Effector memory CD8-positive, alpha-beta T cell (primary cell): ENCODE results near the gene WNT4.

ENCODE experiments used
- ATAC-seq: fragments of 150-1000 bp; cut with Tn5 transposase; replicated peaks from 2 replicates; pipeline ENCODE4 v1.10.0; 2021; ENCODE audit warnings: mild to moderate bottlenecking, moderate library complexity
- DNase-seq, 3 experiments: peaks; one replicate each; pipeline ENCODE4 v3.0.0; 2021
- H3K27ac Mint-ChIP-seq, 2 donors: one replicate each; pipeline ENCODE4 v1.8.0; 2022; ENCODE audit warnings: mild to moderate bottlenecking in 2 of 2, mixed read lengths in 2 of 2, moderate library complexity in 2 of 2
- H3K27me3 Mint-ChIP-seq, 2 donors: one replicate each; pipeline ENCODE4 v1.8.0; 2022; ENCODE audit warnings: mixed read lengths in 2 of 2
- H3K36me3 Mint-ChIP-seq: one replicate; pipeline ENCODE4 v1.8.0; 2022; ENCODE audit warnings: mild to moderate bottlenecking, moderate library complexity, mixed read lengths; ENCODE audit not compliant: insufficient read depth
- H3K4me1 Mint-ChIP-seq, 2 donors: one replicate each; pipeline ENCODE4 v1.8.0; 2022; ENCODE audit warnings: low read depth in 2 of 2, mixed read lengths in 2 of 2
- H3K4me3 Mint-ChIP-seq, 2 donors: one replicate each; pipeline ENCODE4 v1.8.0; 2022; ENCODE audit warnings: mild to moderate bottlenecking in 2 of 2, mixed read lengths in 2 of 2, moderate library complexity in 2 of 2
- H3K9me3 Mint-ChIP-seq, 2 donors: one replicate each; pipeline ENCODE4 v1.8.0; 2022; ENCODE audit warnings: mixed read lengths in 2 of 2

WNT4 gene

GRCh38 chr1:22174446-22175220 is 31.7 kb upstream of the WNT4 start:
- no peak overlapping the region for H3K4me3 Mint-ChIP-seq
- no peak overlapping the region for H3K27ac Mint-ChIP-seq
- H3K27me3 Mint-ChIP-seq: peaks cover 21% of the 10 kb centered on the region in 2 donors
- H3K9me3 Mint-ChIP-seq: no peaks in the 10 kb centered on the region
- DNase-seq: no peak
- H3K36me3 Mint-ChIP-seq: no peaks in the 10 kb centered on the region
- no peak for ATAC-seq
- peaks cover 2 to 4% of the 10 kb centered on the region in 2 donors for H3K4me1 Mint-ChIP-seq

DNA sequence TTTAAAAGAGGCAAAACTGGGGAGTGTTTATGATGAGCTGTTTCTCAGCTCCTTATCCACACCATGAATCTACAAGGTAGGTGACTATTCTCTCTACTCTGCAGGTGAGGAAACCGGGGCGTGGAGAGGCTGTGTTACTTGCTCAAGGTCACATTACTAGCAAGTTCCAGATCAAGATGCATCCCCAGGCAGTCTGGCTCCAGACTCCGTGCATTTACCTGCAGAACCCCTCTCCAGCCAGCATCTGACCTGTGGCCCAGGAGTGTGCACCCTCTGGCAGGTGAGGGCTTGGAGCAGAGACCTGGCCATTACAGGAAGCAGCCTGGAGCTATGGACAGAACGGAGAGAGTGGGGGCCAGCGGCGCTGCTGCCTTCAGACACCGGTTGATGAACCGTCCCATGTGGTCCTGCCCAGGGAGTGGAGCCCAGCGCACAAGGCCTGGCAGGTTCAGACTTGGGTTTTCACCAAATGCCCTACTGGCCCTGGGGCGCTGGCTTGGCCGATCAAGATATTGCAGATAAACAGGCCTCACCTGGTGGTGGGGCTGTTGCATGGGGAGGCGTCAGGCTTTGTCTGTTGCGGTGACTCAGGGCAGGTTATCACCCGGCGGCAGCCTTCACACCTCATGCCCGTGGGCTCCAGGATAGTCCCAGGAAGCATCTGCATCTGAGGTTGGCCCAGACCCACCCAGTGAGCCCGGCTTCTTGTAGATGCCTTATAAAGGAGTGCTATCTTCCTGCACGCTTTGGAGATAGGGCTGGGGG is 29.2 kb upstream of the WNT4 start:
- H3K27me3 Mint-ChIP-seq: peaks cover 19 to 25% of the 10 kb centered on the region in 2 donors
- no peak overlapping the region for H3K4me3 Mint-ChIP-seq
- peaks cover 4% of the 10 kb centered on the region in 2 donors for H3K4me1 Mint-ChIP-seq
- ATAC-seq (no peak), DNase-seq (no peak)
- H3K36me3 Mint-ChIP-seq: no peaks in the 10 kb centered on the region
- H3K27ac Mint-ChIP-seq: no peak overlapping the region
- no peaks in the 10 kb centered on the region for H3K9me3 Mint-ChIP-seq

DNA sequence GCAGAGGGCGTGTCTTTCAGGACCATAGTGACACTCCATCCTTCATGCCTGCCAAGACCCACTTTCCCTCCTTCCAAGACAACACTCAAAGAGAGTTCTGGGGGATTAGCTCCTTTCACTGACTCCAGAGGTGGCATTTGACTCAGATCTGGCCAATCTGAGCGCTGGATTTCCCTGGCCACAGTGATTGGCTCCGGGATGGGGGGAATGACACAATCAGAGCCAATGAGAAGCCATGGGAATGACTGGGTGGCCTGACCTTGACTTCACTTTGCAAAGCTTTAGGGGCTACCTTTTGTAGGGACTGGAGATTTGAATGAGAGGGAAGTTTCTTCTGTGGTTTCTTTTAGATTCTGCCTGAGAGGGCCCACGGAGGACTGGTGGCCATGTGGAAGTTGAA is 26.9 kb upstream of the WNT4 start:
- Mint-ChIP-seq H3K4me1 (peaks cover 0 to 2% of the 10 kb centered on the region in 2 donors), H3K9me3 (no peaks in the 10 kb centered on the region), H3K27ac (no peak overlapping the region), H3K36me3 (no peaks in the 10 kb centered on the region), H3K27me3 (peaks cover 7 to 18% of the 10 kb centered on the region in 2 donors), H3K4me3 (no peak overlapping the region)
- ATAC-seq (no peak), DNase-seq (no peak)

- H3K36me3 Mint-ChIP-seq: no peaks in the 10 kb centered on the region
- peaks cover 0 to 7% of the 10 kb centered on the region in 2 donors for H3K27me3 Mint-ChIP-seq
- H3K4me1 Mint-ChIP-seq: peaks cover 0 to 2% of the 10 kb centered on the region in 2 donors
- H3K9me3 Mint-ChIP-seq: no peaks in the 10 kb centered on the region
- DNase-seq (no peak), ATAC-seq (no peak)
- H3K27ac Mint-ChIP-seq: no peak overlapping the region
- no peak overlapping the region for H3K4me3 Mint-ChIP-seq
These were observed 25.6 kb upstream of the WNT4 start for GRCh38 chr1:22168412-22168973.

GRCh38 chr1:22166439-22166838 is 23.5 kb upstream of the WNT4 start:
- Mint-ChIP-seq H3K4me1 (peaks cover 0 to 2% of the 10 kb centered on the region in 2 donors), H3K9me3 (no peaks in the 10 kb centered on the region), H3K36me3 (no peaks in the 10 kb centered on the region), H3K4me3 (no peak overlapping the region), H3K27ac (no peak overlapping the region), H3K27me3 (peaks cover 0 to 7% of the 10 kb centered on the region in 2 donors)
- ATAC-seq (no peak), DNase-seq (no peak)

DNA sequence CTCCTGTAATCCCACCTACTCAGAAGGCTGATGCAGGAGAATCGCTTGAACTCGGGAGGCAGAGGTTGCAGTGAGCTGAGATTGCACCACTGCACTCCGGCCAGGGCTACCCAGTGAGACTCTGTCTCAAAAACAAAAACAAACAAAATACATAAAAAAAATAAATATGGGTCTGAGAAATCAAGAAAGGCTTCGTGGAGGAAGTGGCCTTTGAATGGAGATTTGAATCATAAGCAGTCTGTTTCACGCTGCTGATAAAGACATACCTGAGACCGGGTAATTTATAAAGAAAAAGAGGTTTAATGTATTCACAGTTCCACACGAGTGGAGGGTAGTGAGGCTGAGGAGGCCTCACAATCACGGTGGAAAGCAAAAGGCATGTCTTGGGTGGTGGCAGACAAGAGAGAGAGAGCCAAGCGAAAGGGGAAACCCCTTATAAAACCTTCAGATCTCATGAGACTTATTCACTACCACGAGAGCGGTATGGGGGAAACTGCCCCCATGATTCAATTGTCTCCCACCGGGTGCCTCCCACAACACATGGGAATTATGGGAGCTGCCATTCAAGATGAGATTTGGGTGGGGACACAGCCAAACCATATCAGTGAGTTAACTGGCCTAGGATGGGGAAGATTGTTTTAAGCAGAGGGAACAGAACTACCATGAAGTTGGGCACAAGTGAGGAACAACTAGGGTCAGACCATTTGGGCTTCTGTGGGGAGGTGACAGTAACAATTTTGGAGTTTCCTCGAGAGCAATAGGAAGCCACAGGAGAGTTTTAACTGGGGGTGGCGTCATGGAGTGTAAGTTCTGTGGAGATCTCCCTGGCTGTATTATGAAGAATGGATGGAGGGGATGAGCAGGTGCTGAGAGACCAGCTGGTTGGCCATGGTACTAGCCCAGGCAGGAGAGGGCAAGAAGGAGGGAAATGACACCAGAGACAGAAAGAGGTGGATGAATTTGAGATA is 22.2 kb upstream of the WNT4 start:
- H3K27me3 Mint-ChIP-seq: peaks cover 0 to 7% of the 10 kb centered on the region in 2 donors
- ATAC-seq: no peak
- no peak overlapping the region for H3K4me3 Mint-ChIP-seq
- no peaks in the 10 kb centered on the region for H3K36me3 Mint-ChIP-seq
- no peaks in the 10 kb centered on the region for H3K9me3 Mint-ChIP-seq
- H3K4me1 Mint-ChIP-seq: peaks cover 0 to 2% of the 10 kb centered on the region in 2 donors
- no peak for DNase-seq
- H3K27ac Mint-ChIP-seq: no peak overlapping the region

GRCh38 chr1:22163564-22163963 is 20.7 kb upstream of the WNT4 start:
- no peaks in the 10 kb centered on the region for H3K36me3 Mint-ChIP-seq

DNA sequence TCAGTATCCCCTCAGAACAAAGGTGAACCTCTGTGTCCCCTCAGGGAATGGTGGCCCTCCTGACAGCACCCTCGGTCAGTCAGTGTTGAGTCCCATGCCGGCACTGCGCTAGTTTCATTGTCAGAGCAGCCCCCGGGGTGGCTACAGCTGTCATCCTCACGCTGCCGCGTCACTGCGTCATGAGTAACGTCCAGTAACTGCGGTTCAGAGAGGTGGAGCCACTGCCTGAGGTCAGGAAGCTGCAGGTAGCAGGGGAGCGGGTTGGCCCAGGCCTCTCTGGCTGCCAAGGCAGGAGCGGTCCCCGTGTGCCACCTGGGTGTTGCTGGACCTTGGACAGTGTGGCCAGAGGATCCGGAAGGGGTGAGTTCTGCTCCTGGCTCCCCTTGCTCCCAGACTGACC is 20.2 kb upstream of the WNT4 start:
- Mint-ChIP-seq H3K36me3 (no peaks in the 10 kb centered on the region), H3K27ac (no peak overlapping the region), H3K27me3 (peaks cover 0 to 17% of the 10 kb centered on the region in 2 donors), H3K9me3 (no peaks in the 10 kb centered on the region), H3K4me3 (no peak overlapping the region), H3K4me1 (no peaks in the 10 kb centered on the region)
- ATAC-seq (no peak), DNase-seq (no peak)

More at GRCh38 chr1:22163564-22163963, 20.7 kb upstream of the WNT4 start:
- H3K9me3 Mint-ChIP-seq: no peaks in the 10 kb centered on the region
- ATAC-seq: no peak
- H3K4me1 Mint-ChIP-seq: peaks cover 0 to under 1% of the 10 kb centered on the region in 2 donors
- H3K4me3 Mint-ChIP-seq: no peak overlapping the region
- no peak for DNase-seq
- H3K27ac Mint-ChIP-seq: no peak overlapping the region
- H3K27me3 Mint-ChIP-seq: peaks cover 0 to 13% of the 10 kb centered on the region in 2 donors

GRCh38 chr1:22159891-22160290 is 17.0 kb upstream of the WNT4 start:
- Mint-ChIP-seq H3K36me3 (no peaks in the 10 kb centered on the region), H3K9me3 (no peaks in the 10 kb centered on the region), H3K4me1 (no peaks in the 10 kb centered on the region), H3K4me3 (no peak overlapping the region), H3K27me3 (peaks cover 6 to 24% of the 10 kb centered on the region in 2 donors), H3K27ac (no peak overlapping the region)
- ATAC-seq (no peak), DNase-seq (no peak)

DNA sequence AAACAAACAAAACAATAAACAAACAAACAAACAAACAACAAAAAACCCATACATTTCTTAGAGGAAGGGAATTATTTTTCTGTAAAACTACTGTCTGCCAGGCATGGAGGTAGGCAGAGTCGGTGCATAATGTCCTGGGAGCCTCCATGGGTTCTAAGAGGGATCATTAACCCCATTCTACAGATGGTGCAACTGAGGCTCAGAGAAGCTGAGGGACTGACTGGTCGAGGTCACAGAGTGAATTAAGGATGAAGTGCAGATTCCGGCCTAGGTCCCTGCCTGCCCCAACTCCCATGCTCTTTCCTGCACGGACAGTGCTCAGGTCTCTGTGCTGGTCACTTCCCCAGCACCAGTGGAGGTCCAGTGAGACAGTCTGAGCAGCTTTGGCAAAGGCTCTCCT is 15.8 kb upstream of the WNT4 start:
- Mint-ChIP-seq H3K4me1 (peaks cover 0 to 4% of the 10 kb centered on the region in 2 donors), H3K36me3 (no peaks in the 10 kb centered on the region), H3K9me3 (no peaks in the 10 kb centered on the region), H3K4me3 (no peak overlapping the region), H3K27me3 (peaks cover 13 to 36% of the 10 kb centered on the region in 2 donors), H3K27ac (no peak overlapping the region)
- ATAC-seq (no peak), DNase-seq (no peak)

DNA sequence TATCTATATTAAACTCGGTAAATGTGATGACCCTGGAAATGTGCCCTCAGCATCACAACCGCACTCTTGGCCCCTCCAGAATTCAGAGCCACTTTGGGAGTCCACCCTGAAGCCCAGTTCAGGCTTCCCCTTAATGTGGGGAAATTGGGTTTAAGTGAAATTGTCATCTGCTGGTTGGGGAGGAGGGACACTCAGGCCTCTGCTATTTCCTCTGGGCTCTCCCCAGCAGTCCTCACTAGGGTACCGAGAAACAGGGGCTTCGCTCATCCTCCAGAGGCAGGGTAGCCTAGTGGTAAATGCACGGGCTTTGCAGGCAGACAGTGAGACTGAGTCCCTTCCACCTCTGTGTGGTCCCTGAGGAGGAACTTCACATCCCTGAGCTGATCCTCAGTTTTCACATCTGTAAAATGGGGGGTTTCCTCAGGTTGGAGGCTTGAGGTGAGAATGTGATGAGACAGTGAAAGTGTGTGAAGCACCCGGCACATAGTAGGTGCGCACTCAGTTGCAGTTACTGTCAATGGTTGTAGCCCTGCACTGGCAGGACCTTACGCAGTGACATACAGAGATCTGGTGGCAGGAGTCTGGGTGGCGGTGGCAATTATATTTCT is 14.6 kb upstream of the WNT4 start:
- Mint-ChIP-seq H3K36me3 (peaks cover 1% of the 10 kb centered on the region), H3K27me3 (peaks cover 25 to 48% of the 10 kb centered on the region in 2 donors), H3K9me3 (no peaks in the 10 kb centered on the region), H3K27ac (no peak overlapping the region), H3K4me1 (peaks cover 0 to 6% of the 10 kb centered on the region in 2 donors), H3K4me3 (no peak overlapping the region)
- DNase-seq: no peak
- no peak for ATAC-seq

GRCh38 chr1:22155517-22155916 is 12.6 kb upstream of the WNT4 start:
- Mint-ChIP-seq H3K27ac (no peak overlapping the region), H3K4me1 (peaks cover 0 to 6% of the 10 kb centered on the region in 2 donors), H3K9me3 (no peaks in the 10 kb centered on the region), H3K36me3 (peaks cover 4% of the 10 kb centered on the region), H3K27me3 (peaks cover 31 to 62% of the 10 kb centered on the region in 2 donors), H3K4me3 (no peak overlapping the region)
- no peak for DNase-seq
- ATAC-seq: no peak
